Mesendoderm (in vitro differentiated cells): ENCODE measurements around the gene MRPL48.
A peak's percentile ranks its signal among the peaks of the same experiment; 100 is the strongest.
"Not testable (repeated sequence)": the region's sequence is repeated elsewhere in the genome, so short reads cannot be mapped to it uniquely, and the experiment has no call there.

Source experiments
- DNase-seq: peaks from one replicate; pipeline ENCODE4 v3.0.0; 2013
- H2AK5ac ChIP-seq: 2 replicates; pipeline ENCODE4 v1.6.1; 2013; ENCODE audit warnings: low read length, inconsistent platforms
- H2BK120ac ChIP-seq: 2 replicates; pipeline ENCODE4 v1.6.1; 2013; ENCODE audit warnings: low read depth, mild to moderate bottlenecking, low read length, moderate library complexity, mixed read lengths
- H2BK15ac ChIP-seq: replicated peaks from 2 replicates; pipeline ENCODE4 v1.6.1; 2013; ENCODE audit warnings: low read depth, mild to moderate bottlenecking, moderate library complexity
- H2BK5ac ChIP-seq: 2 replicates; pipeline ENCODE4 v1.6.1; 2013; ENCODE audit warnings: low read length, inconsistent platforms
- H3K18ac ChIP-seq: 2 replicates; pipeline ENCODE4 v1.6.1; 2013; ENCODE audit warnings: mild to moderate bottlenecking, low read length, mixed read lengths
- H3K23ac ChIP-seq: one replicate; pipeline ENCODE4 v1.6.1; 2013; ENCODE audit warnings: low read length
- H3K27ac ChIP-seq: 2 replicates; pipeline ENCODE4 v1.5.1; 2013; ENCODE audit warnings: low read depth, mild to moderate bottlenecking, inconsistent platforms, low read length, moderate library complexity
- H3K27me3 ChIP-seq: 2 replicates; pipeline ENCODE4 v1.6.1; 2013; ENCODE audit warnings: low read length, control low read depth, mild to moderate bottlenecking, inconsistent platforms; ENCODE audit not compliant: insufficient read depth, poor library complexity
- H3K36me3 ChIP-seq: 2 replicates; pipeline ENCODE4 v1.6.1; 2013; ENCODE audit warnings: low read length, inconsistent platforms; ENCODE audit not compliant: control insufficient read depth, insufficient read depth
- H3K4ac ChIP-seq: one replicate; pipeline ENCODE4 v1.6.1; 2013; ENCODE audit warnings: low read depth, mild to moderate bottlenecking, low read length, moderate library complexity
- H3K4me1 ChIP-seq: 2 replicates; pipeline ENCODE4 v1.6.1; 2013; ENCODE audit warnings: low read depth, low read length, inconsistent platforms; ENCODE audit not compliant: control insufficient read depth
- H3K4me2 ChIP-seq: 2 replicates; pipeline ENCODE4 v1.6.1; 2013; ENCODE audit warnings: low read length
- H3K4me3 ChIP-seq: 2 replicates; pipeline ENCODE4 v1.5.1; 2013; ENCODE audit warnings: mild to moderate bottlenecking, low read length
- H3K56ac ChIP-seq: one replicate; pipeline ENCODE4 v1.6.1; 2013; ENCODE audit warnings: low read length
- H3K79me1 ChIP-seq: 2 replicates; pipeline ENCODE4 v1.6.1; 2013; ENCODE audit warnings: low read length, inconsistent platforms
- H3K79me2 ChIP-seq: 2 replicates; pipeline ENCODE4 v1.6.1; 2013; ENCODE audit warnings: mild to moderate bottlenecking, low read length; ENCODE audit not compliant: control insufficient read depth, insufficient read depth
- H3K9ac ChIP-seq: 2 replicates; pipeline ENCODE4 v1.6.1; 2013; ENCODE audit warnings: low read length, inconsistent platforms
- H4K5ac ChIP-seq: one replicate; pipeline ENCODE4 v1.6.1; 2013; ENCODE audit warnings: low read length
- H4K8ac ChIP-seq: one replicate; pipeline ENCODE4 v1.6.1; 2013; ENCODE audit warnings: low read depth, mild to moderate bottlenecking, control low read depth, low read length, moderate library complexity
- WGBS: extraction: QIAGEN DNeasy Blood & Tissue Kit; methylation state at CpG from one replicate; pipeline ENCODE4 v1.1.7; 2013; ENCODE audit warnings: low lambda C conversion rate, missing lambda C conversion rate; ENCODE audit not compliant: insufficient coverage; ENCODE audit errors: extremely low coverage; 5-methylcytosine and 5-hydroxymethylcytosine counted together

Gene MRPL48

GRCh38 chr11:73880449-73880848, 92.8 kb downstream of the MRPL48 start:
- not testable (repeated sequence) for H2BK5ac ChIP-seq, H3K9ac ChIP-seq, H3K56ac ChIP-seq, H3K79me1 ChIP-seq, H4K8ac ChIP-seq, H3K23ac ChIP-seq, H2BK15ac ChIP-seq, H3K27ac ChIP-seq, H3K18ac ChIP-seq, H4K5ac ChIP-seq, H3K27me3 ChIP-seq, H3K36me3 ChIP-seq, H3K4me1 ChIP-seq, H2AK5ac ChIP-seq, H3K4me2 ChIP-seq, H3K4me3 ChIP-seq, H3K4ac ChIP-seq, H2BK120ac ChIP-seq
- no CpG with 5 or more reads among the region's 10 CpGs for whole genome bisulfite sequencing
- H3K79me2 ChIP-seq: peaks cover 10% of the 10 kb centered on the region
- DNase-seq: peak; percentile 87

DNA sequence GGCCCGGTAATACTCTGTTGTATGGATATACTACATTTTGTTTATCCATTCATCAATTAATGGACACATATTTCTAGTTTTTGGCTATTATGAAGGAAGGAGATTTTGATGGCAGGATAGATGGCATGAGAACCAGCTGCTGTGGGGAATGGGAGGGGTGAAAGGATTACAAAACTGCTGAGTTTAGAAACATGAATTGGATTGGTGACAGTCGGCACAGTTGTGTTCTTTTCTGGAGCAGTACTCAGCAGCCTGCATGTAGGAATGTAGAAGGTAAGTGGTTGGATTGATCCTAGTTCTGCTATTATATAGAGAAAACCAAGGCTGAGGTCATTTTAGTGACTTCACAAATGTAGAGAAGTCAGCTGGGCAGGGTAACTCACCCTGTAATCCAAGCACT, 96.2 kb downstream of the MRPL48 start:
- DNase-seq: no peak
- Histone ChIP-seq H3K9ac (no peak overlapping the region), H3K36me3 (no peaks in the 10 kb centered on the region), H3K4me3 (no peak overlapping the region), H2BK5ac (no peak overlapping the region), H3K4me2 (no peak overlapping the region), H3K4me1 (no peaks in the 10 kb centered on the region), H3K4ac (no peak overlapping the region), H3K18ac (no peak overlapping the region), H3K23ac (no peak overlapping the region), H2BK120ac (no peak overlapping the region), H3K79me2 (no peaks in the 10 kb centered on the region), H2BK15ac (no peak overlapping the region), H3K27ac (no peak overlapping the region), H3K79me1 (no peaks in the 10 kb centered on the region), H4K8ac (no peak overlapping the region), H2AK5ac (no peak overlapping the region), H4K5ac (no peak overlapping the region), H3K27me3 (no peaks in the 10 kb centered on the region), H3K56ac (no peak overlapping the region)
- no CpG with 5 or more reads among the region's 2 CpGs for WGBS

GRCh38 chr11:73888244-73888643, 100.6 kb downstream of the MRPL48 start:
- Histone ChIP-seq H3K36me3 (no peaks in the 10 kb centered on the region), H2BK5ac (no peak overlapping the region), H4K5ac (no peak overlapping the region), H3K4me1 (no peaks in the 10 kb centered on the region), H3K27me3 (no peaks in the 10 kb centered on the region), H3K4ac (no peak overlapping the region), H3K4me3 (no peak overlapping the region), H2BK120ac (no peak overlapping the region), H3K9ac (no peak overlapping the region), H3K18ac (no peak overlapping the region), H2AK5ac (no peak overlapping the region), H3K27ac (no peak overlapping the region), H3K4me2 (no peak overlapping the region), H2BK15ac (no peak overlapping the region), H3K23ac (no peak overlapping the region), H4K8ac (no peak overlapping the region), H3K79me2 (no peaks in the 10 kb centered on the region), H3K79me1 (no peaks in the 10 kb centered on the region), H3K56ac (no peak overlapping the region)
- no peak for DNase-seq
- WGBS: no CpG with 5 or more reads among the region's 3 CpGs

- no peak for DNase-seq
- Histone ChIP-seq H3K79me1 (no peaks in the 10 kb centered on the region), H3K36me3 (no peaks in the 10 kb centered on the region), H2BK5ac (no peak overlapping the region), H3K27ac (no peak overlapping the region), H3K4me2 (no peak overlapping the region), H3K79me2 (no peaks in the 10 kb centered on the region), H3K18ac (no peak overlapping the region), H4K8ac (no peak overlapping the region), H2AK5ac (no peak overlapping the region), H3K4ac (no peak overlapping the region), H3K4me1 (no peaks in the 10 kb centered on the region), H3K27me3 (no peaks in the 10 kb centered on the region), H4K5ac (no peak overlapping the region), H3K56ac (no peak overlapping the region), H3K9ac (no peak overlapping the region), H3K23ac (no peak overlapping the region), H2BK15ac (no peak overlapping the region), H2BK120ac (no peak overlapping the region), H3K4me3 (no peak overlapping the region)
- WGBS: no CpG with 5 or more reads among the region's 1 CpG
Observed at GRCh38 chr11:73889019-73889418, 101.3 kb downstream of the MRPL48 start.

GRCh38 chr11:73889536-73889935, 101.9 kb downstream of the MRPL48 start:
- no peak for DNase-seq
- H4K8ac ChIP-seq: no peak overlapping the region
- H3K18ac ChIP-seq: no peak overlapping the region
- H3K27me3 ChIP-seq: no peaks in the 10 kb centered on the region
- no peaks in the 10 kb centered on the region for H3K4me1 ChIP-seq
- no peak overlapping the region for H2BK5ac ChIP-seq
- H3K27ac ChIP-seq: no peak overlapping the region
- H3K79me1 ChIP-seq: no peaks in the 10 kb centered on the region
- H3K4ac ChIP-seq: no peak overlapping the region
- no peak overlapping the region for H3K4me3 ChIP-seq
- WGBS: no CpG with 5 or more reads among the region's 1 CpG
- no peak overlapping the region for H3K4me2 ChIP-seq
- no peak overlapping the region for H2BK120ac ChIP-seq
- no peak overlapping the region for H2AK5ac ChIP-seq
- no peak overlapping the region for H3K23ac ChIP-seq
- no peak overlapping the region for H3K56ac ChIP-seq
- no peak overlapping the region for H4K5ac ChIP-seq
- no peak overlapping the region for H3K9ac ChIP-seq
- no peak overlapping the region for H2BK15ac ChIP-seq
- H3K79me2 ChIP-seq: no peaks in the 10 kb centered on the region
- H3K36me3 ChIP-seq: no peaks in the 10 kb centered on the region

GRCh38 chr11:73893041-73893440, 105.4 kb downstream of the MRPL48 start:
- H3K79me1 ChIP-seq: no peaks in the 10 kb centered on the region
- H2BK15ac ChIP-seq: no peak overlapping the region
- no peak overlapping the region for H2AK5ac ChIP-seq
- H3K27ac ChIP-seq: no peak overlapping the region
- H3K4me3 ChIP-seq: no peak overlapping the region
- no peak overlapping the region for H3K56ac ChIP-seq
- no peak overlapping the region for H2BK120ac ChIP-seq
- no peak overlapping the region for H3K23ac ChIP-seq
- H3K27me3 ChIP-seq: no peaks in the 10 kb centered on the region
- H3K36me3 ChIP-seq: no peaks in the 10 kb centered on the region
- H3K4me1 ChIP-seq: no peaks in the 10 kb centered on the region
- no peak for DNase-seq
- H2BK5ac ChIP-seq: no peak overlapping the region
- no peak overlapping the region for H4K8ac ChIP-seq
- H3K79me2 ChIP-seq: no peaks in the 10 kb centered on the region
- no CpG with 5 or more reads among the region's 3 CpGs for WGBS
- H3K18ac ChIP-seq: no peak overlapping the region
- H3K4ac ChIP-seq: no peak overlapping the region
- H4K5ac ChIP-seq: no peak overlapping the region
- H3K9ac ChIP-seq: no peak overlapping the region
- H3K4me2 ChIP-seq: no peak overlapping the region
